Liver (tissue), 9 donors: ENCODE measurements around the gene HOXB9. TPM values are rescaled to one million over a fixed set of nuclear protein-coding genes. Genes with fewer than 3 reads are reported as not detected.

ENCODE experiments used
- DNase-seq: peaks from one replicate; pipeline ENCODE4 v3.0.0-alpha.2; 2017; ENCODE audit warnings: low spot score
- H3K27ac ChIP-seq, 2 donors: one replicate each; pipeline ENCODE4 v1.7.0; 2013; ENCODE audit warnings: inconsistent platforms in 2 of 2, low read length in 2 of 2, control low read depth in 1 of 2, low read depth in 1 of 2, mild to moderate bottlenecking in 1 of 2
- H3K27me3 ChIP-seq, 4 donors: one replicate each; pipeline versions ENCODE4 v1.6.1 to v1.7.0; 2013; ENCODE audit warnings: low read length in 3 of 4, inconsistent platforms in 1 of 4, mild to moderate bottlenecking in 1 of 4, moderate library complexity in 1 of 4; ENCODE audit not compliant: control insufficient read depth in 4 of 4, insufficient read depth in 4 of 4
- H3K36me3 ChIP-seq, 4 donors: one replicate each; pipeline versions ENCODE4 v1.6.1 to v1.7.0; 2013; ENCODE audit warnings: low read length in 3 of 4, mild to moderate bottlenecking in 3 of 4, low read depth in 1 of 4, moderate library complexity in 1 of 4; ENCODE audit not compliant: control insufficient read depth in 4 of 4, insufficient read depth in 3 of 4
- H3K4me1 ChIP-seq, 4 donors: one replicate each; pipeline versions ENCODE4 v1.6.1 to v1.7.0; 2013; ENCODE audit warnings: low read length in 3 of 4, mild to moderate bottlenecking in 3 of 4, moderate library complexity in 1 of 4; ENCODE audit not compliant: control insufficient read depth in 4 of 4, insufficient read depth in 4 of 4
- H3K4me3 ChIP-seq, 3 donors: one replicate each; pipeline versions ENCODE4 v1.6.1 to v1.7.0; 2013; ENCODE audit warnings: low read length in 3 of 3, control low read depth in 1 of 3, low read depth in 1 of 3, mild to moderate bottlenecking in 1 of 3
- H3K9ac ChIP-seq, 2 donors: one replicate each; pipeline ENCODE4 v1.7.0; 2013; ENCODE audit warnings: low read length in 2 of 2, mild to moderate bottlenecking in 2 of 2, moderate library complexity in 2 of 2, control low read depth in 1 of 2, low read depth in 1 of 2
- H3K9me3 ChIP-seq, 4 donors: one replicate each; pipeline versions ENCODE4 v1.6.1 to v1.7.0; 2013; ENCODE audit warnings: low read length in 3 of 4; ENCODE audit not compliant: control insufficient read depth in 4 of 4
- ATF3 ChIP-seq: IDR thresholded peaks from 2 replicates; pipeline ENCODE4 v1.6.1; 2016; ENCODE audit warnings: antibody characterized with exemption
- CTCF ChIP-seq: fragments of 150-350 bp; IDR thresholded peaks from 2 replicates; pipeline ENCODE4 v1.5.1; 2017; ENCODE audit warnings: improper control_type of control experiment, low read depth, low read length; ENCODE audit not compliant: missing input control
- EGR1 ChIP-seq, 2 donors: IDR thresholded peaks; 2 replicates each; pipeline ENCODE4 v1.6.1; 2016 to 2018; ENCODE audit warnings: antibody characterized with exemption in 2 of 2, low read depth in 2 of 2
- FOXA1 ChIP-seq: IDR thresholded peaks from 2 replicates; pipeline ENCODE4 v1.6.1; 2016; ENCODE audit warnings: antibody characterized with exemption
- FOXA2 ChIP-seq: IDR thresholded peaks from 2 replicates; pipeline ENCODE4 v1.6.1; 2016; ENCODE audit warnings: antibody characterized with exemption
- GABPA ChIP-seq, 2 donors: IDR thresholded peaks in 1 of 2; conservative IDR thresholded peaks in 1 of 2; 2 replicates each; pipeline ENCODE4 v1.6.1; 2016; ENCODE audit warnings: antibody characterized with exemption in 2 of 2, mild to moderate bottlenecking in 1 of 2, moderate library complexity in 1 of 2
- HNF4A ChIP-seq, 2 donors: conservative IDR thresholded peaks; 2 replicates each; pipeline ENCODE4 v1.6.1; 2016; ENCODE audit warnings: antibody characterized with exemption in 2 of 2, mild to moderate bottlenecking in 2 of 2
- HNF4G ChIP-seq: IDR thresholded peaks from 2 replicates; pipeline ENCODE4 v1.6.1; 2016; ENCODE audit warnings: antibody characterized with exemption
- JUND ChIP-seq, 2 donors: IDR thresholded peaks; 2 replicates each; pipeline ENCODE4 v1.6.1; 2016; ENCODE audit warnings: antibody characterized with exemption in 2 of 2
- MAX ChIP-seq: IDR thresholded peaks from 2 replicates; pipeline ENCODE4 v1.6.1; 2016; ENCODE audit warnings: antibody characterized with exemption
- NR2F2 ChIP-seq: IDR thresholded peaks from 2 replicates; pipeline ENCODE4 v1.6.1; 2016; ENCODE audit warnings: antibody characterized with exemption
- RAD21 ChIP-seq, 2 donors: IDR thresholded peaks; 2 replicates each; pipeline ENCODE4 v1.6.1; 2016; ENCODE audit warnings: antibody characterized with exemption in 2 of 2, mild to moderate bottlenecking in 2 of 2
- REST ChIP-seq: IDR thresholded peaks from 2 replicates; pipeline ENCODE4 v1.6.1; 2016; ENCODE audit warnings: antibody characterized with exemption, mild to moderate bottlenecking
- RXRA ChIP-seq, 2 donors: IDR thresholded peaks; 2 replicates each; pipeline ENCODE4 v1.6.1; 2017 to 2018; ENCODE audit warnings: antibody characterized with exemption in 2 of 2, mild to moderate bottlenecking in 1 of 2
- SP1 ChIP-seq: IDR thresholded peaks from 2 replicates; pipeline ENCODE4 v1.6.1; 2018; ENCODE audit warnings: antibody characterized with exemption, mild to moderate bottlenecking
- TAF1 ChIP-seq: conservative IDR thresholded peaks from 2 replicates; pipeline ENCODE4 v1.6.1; 2016; ENCODE audit warnings: antibody characterized with exemption, mild to moderate bottlenecking
- YY1 ChIP-seq: IDR thresholded peaks from 2 replicates; pipeline ENCODE4 v1.6.1; 2016; ENCODE audit warnings: antibody characterized with exemption, mild to moderate bottlenecking
- ZBTB33 ChIP-seq: IDR thresholded peaks from 2 replicates; pipeline ENCODE4 v1.6.1; 2016; ENCODE audit warnings: antibody characterized with exemption
- WGBS: extraction: QIAGEN DNeasy Blood & Tissue Kit; methylation state at CpG from one replicate; pipeline ENCODE4 v1.1.7; 2013; 5-methylcytosine and 5-hydroxymethylcytosine counted together
- polyA plus RNA-seq, 2 donors: library from polyadenylated mRNA; stranded (reverse) in 1 of 2; unstranded in 1 of 2; fragments of 200-250 nt in 1 of 2; fragments of >200 nt in 1 of 2; fragmentation: Nextera tagmentation in 1 of 2; extraction: Ambion mirVana in 1 of 2; gene quantifications; one replicate each; pipeline versions ENCODE4 v1.2.1 to v1.2.3, GENCODE V29; 2013 to 2015
- total RNA-seq, 2 donors: library from RNA; depleted of rRNA; stranded (reverse); fragments of >200 nt; gene quantifications; one replicate each; pipeline ENCODE4 v1.2.3, GENCODE V29; 2014
- donor health status: healthy.
- donor health status: healthy.
- donor health status: healthy.
- donor health status: healthy.
- donor health status: healthy.

The HOXB9 gene
- total and polyA plus RNA-seq, 4 donors: not detected

GRCh38 chr17:48628649-48629410 lies 2.7 kb upstream of the HOXB9 start:
- DNase-seq: no peak
- H3K27ac ChIP-seq: no peak overlapping the region
- TF ChIP-seq JUND (IDR thresholded peaks at IDR 0.05) (no peak), MAX (no peak), HNF4A (conservative IDR thresholded peaks at IDR 0.05) (no peak), ZBTB33 (no peak), FOXA1 (no peak), GABPA (IDR thresholded peaks at IDR 0.05 in 1 of 2, conservative IDR thresholded peaks at IDR 0.05 in 1 of 2) (no peak), HNF4G (no peak), RAD21 (IDR thresholded peaks at IDR 0.05) (no peak), REST (no peak), YY1 (no peak), NR2F2 (no peak), ATF3 (no peak), FOXA2 (no peak), EGR1 (IDR thresholded peaks at IDR 0.05; ENCODE audit: low read depth in 2 of 2) (no peak), SP1 (no peak), RXRA (IDR thresholded peaks at IDR 0.05) (no peak), CTCF (no peak), TAF1 (no peak)

More at GRCh38 chr17:48628649-48629410, 2.7 kb upstream of the HOXB9 start:
- H3K9me3 ChIP-seq: no peaks in the 10 kb centered on the region
- peaks cover 7 to 54% (median 37%) of the 10 kb centered on the region in 4 donors for H3K27me3 ChIP-seq
- whole genome bisulfite sequencing: 25% methylated on average over 5 of the region's 5 CpGs
- H3K4me1 ChIP-seq: peaks cover 9 to 14% (median 13%) of the 10 kb centered on the region in 4 donors
- no peak overlapping the region for H3K9ac ChIP-seq
- no peak overlapping the region for H3K4me3 ChIP-seq
- H3K36me3 ChIP-seq: no peaks in the 10 kb centered on the region
